Stimulated activated naive B cell treated with anti-CD40 and anti-IgM and Interleukin-4, amounts not matched to agents 10 μg/mL and 1 μg/mL and 100 μg/mL, for 72 hours (primary cell): ENCODE measurements around the gene GRHL1.
"Not testable (repeated sequence)": the region's sequence is repeated elsewhere in the genome, so short reads cannot be mapped to it uniquely, and the experiment has no call there.

Experiments
- ATAC-seq, 2 donors: fragments of 150-1000 bp; cut with Tn5 transposase; replicated peaks; 2 replicates each; pipeline ENCODE4 v1.10.0; 2021; ENCODE audit warnings: moderate library complexity in 1 of 2
- DNase-seq: peaks from one replicate; pipeline ENCODE4 v3.0.0; 2021
- H3K27ac Mint-ChIP-seq: one replicate; pipeline ENCODE4 v1.8.0; 2022; ENCODE audit warnings: mild to moderate bottlenecking, mixed read lengths
- H3K27me3 Mint-ChIP-seq, 2 donors: one replicate each; pipeline ENCODE4 v1.8.0; 2022; ENCODE audit warnings: mixed read lengths in 2 of 2
- H3K36me3 Mint-ChIP-seq, 2 donors: one replicate each; pipeline ENCODE4 v1.8.0; 2022; ENCODE audit warnings: mixed read lengths in 2 of 2, mild to moderate bottlenecking in 1 of 2
- H3K4me1 Mint-ChIP-seq, 2 donors: one replicate each; pipeline ENCODE4 v1.8.0; 2022; ENCODE audit warnings: mixed read lengths in 2 of 2, mild to moderate bottlenecking in 1 of 2
- H3K4me3 Mint-ChIP-seq, 2 donors: one replicate each; pipeline ENCODE4 v1.8.0; 2022; ENCODE audit warnings: mild to moderate bottlenecking in 2 of 2, mixed read lengths in 2 of 2, moderate library complexity in 1 of 2
- H3K9me3 Mint-ChIP-seq, 2 donors: one replicate each; pipeline ENCODE4 v1.8.0; 2022; ENCODE audit warnings: mixed read lengths in 2 of 2, mild to moderate bottlenecking in 1 of 2

GRHL1 gene

DNA sequence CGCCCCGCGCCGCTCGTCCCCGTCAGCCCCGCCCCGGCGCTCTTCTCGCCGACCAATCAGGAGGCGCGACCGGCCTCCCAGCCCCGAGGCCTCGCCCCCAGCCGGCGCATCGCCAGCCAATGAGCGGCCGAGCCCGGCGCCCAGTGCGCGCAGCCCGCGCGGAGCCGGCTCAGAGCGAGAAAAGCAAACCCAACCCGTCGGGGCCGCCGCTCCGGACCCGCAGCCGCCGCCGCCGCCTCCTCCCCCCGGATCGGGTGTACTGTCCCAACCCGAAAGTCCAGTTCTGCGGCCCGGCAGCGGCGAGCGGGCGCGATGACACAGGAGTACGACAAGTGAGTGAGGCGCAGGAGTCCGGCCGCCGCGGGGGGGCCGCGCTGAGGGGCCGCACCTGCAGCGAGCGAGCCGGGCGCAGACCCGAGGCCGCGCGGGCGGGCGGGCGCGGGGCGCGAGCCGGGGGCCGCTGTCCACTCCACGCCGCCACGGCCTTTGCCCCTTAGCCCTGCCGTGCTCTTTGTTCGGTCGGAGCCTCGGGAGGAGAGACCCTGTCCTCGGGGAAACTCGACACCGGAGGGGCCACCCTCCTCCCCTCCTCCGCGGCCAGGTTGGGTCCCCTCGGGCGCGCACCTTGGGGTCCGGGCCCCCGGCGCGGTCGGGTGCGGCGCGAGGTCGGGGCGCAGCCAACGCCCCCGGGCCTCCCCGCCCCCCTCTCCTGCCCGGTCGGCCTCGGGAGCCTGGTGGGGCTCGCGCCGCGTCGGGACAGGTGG lies at the start of gene GRHL1:
Gene GRHL1, plus strand, starts transcription at position 172 of the 764 bp plus-strand sequence. Its CDS starts 141 bp downstream, at position 313.
- Mint-ChIP-seq H3K27me3 (peaks cover 37 to 53% of the 10 kb centered on the region in 2 donors), H3K27ac (peak within 1 kb of the TSS; percentile 83), H3K9me3 (no peaks in the 10 kb centered on the region), H3K36me3 (peaks cover 0 to 2% of the 10 kb centered on the region in 2 donors), H3K4me1 (peaks cover 2 to 17% of the 10 kb centered on the region in 2 donors), H3K4me3 (peak within 1 kb of the TSS; percentile 88 to 90)
- DNase-seq (peak; percentile 85), ATAC-seq (peak; percentile 97)

- Mint-ChIP-seq H3K4me1 (no peaks in the 10 kb centered on the region), H3K36me3 (peaks cover 11 to 21% of the 10 kb centered on the region in 2 donors), H3K27ac (no peak overlapping the region), H3K27me3 (no peaks in the 10 kb centered on the region), H3K4me3 (no peak overlapping the region), H3K9me3 (no peaks in the 10 kb centered on the region)
- no peak for ATAC-seq
- no peak for DNase-seq
These were observed 46.1 kb upstream of the GRHL1 start for GRCh38 chr2:9905413-9905812.

DNA sequence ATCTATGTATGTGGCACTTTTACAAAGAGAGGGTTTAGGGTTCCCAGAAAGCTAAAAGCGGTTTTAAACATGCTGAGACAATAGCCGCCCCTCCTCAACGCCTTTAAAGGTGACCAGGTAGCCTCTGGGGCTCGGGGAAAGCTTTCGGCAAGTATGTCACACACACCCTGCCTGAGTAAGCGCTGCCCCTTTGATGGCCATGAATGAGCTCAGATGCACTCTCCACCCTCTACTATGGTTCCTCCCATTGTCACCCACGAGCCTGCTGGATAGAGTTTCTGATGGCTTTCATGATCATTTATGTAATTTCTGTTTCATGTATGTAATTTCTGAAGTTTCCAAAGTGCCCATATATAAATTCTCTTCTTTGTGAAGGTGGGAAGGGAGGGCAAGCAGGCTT lies 44.1 kb upstream of the GRHL1 start:
- Mint-ChIP-seq H3K4me1 (no peaks in the 10 kb centered on the region), H3K27ac (no peak overlapping the region), H3K4me3 (no peak overlapping the region), H3K36me3 (peaks cover 14 to 30% of the 10 kb centered on the region in 2 donors), H3K9me3 (no peaks in the 10 kb centered on the region), H3K27me3 (no peaks in the 10 kb centered on the region)
- DNase-seq (no peak), ATAC-seq (no peak)

DNA sequence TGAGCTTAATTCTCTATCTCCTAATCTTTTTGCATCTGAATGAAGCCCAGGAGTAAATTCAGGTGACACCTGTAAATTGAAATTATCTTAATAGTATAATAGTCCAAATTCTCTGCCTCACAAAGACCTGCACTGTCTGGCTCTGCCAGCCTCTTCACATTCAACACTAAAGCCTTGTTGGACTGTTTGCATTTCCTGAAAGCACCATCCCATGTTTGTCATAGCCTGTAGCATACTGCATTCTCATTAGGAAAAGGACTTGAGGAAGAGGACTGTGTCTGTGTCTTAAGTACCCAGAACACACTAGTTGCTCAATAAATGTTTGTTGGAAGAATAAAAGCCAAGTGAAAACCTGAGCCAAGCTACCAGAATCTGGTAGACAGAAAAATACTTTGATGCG lies 42.9 kb upstream of the GRHL1 start:
- Mint-ChIP-seq H3K9me3 (no peaks in the 10 kb centered on the region), H3K27ac (no peak overlapping the region), H3K4me3 (no peak overlapping the region), H3K4me1 (no peaks in the 10 kb centered on the region), H3K36me3 (peaks cover 22 to 41% of the 10 kb centered on the region in 2 donors), H3K27me3 (no peaks in the 10 kb centered on the region)
- DNase-seq (no peak), ATAC-seq (no peak)

DNA sequence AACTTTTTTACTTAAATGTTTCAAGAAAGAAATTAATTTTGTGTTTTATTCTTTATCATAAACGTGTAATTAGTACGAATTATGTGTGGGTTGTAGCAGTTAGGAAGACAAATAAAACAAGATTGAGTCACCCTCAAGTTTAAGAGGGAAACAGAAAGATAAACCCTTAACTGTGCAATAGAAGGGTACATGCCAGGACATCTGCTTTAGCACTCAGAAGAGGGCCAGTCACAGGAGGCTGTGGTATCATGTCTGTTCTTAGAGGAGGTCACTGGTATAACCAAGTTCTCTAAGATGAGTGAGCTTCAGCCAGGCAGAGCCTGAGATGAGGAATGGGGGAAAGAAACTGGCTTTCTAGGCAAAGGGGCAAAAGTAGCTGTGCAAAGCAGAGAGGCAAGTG lies 42.4 kb upstream of the GRHL1 start:
- Mint-ChIP-seq H3K36me3 (peaks cover 26 to 44% of the 10 kb centered on the region in 2 donors), H3K27ac (no peak overlapping the region)
- no peak for DNase-seq

GRCh38 chr2:9910699-9911098 lies 40.8 kb upstream of the GRHL1 start:
- Mint-ChIP-seq H3K9me3 (no peaks in the 10 kb centered on the region), H3K4me3 (no peak overlapping the region), H3K27ac (no peak overlapping the region), H3K27me3 (no peaks in the 10 kb centered on the region), H3K36me3 (peaks cover 34 to 51% of the 10 kb centered on the region in 2 donors), H3K4me1 (no peaks in the 10 kb centered on the region)
- DNase-seq (no peak), ATAC-seq (no peak)

More for the DNA sequence above, 42.4 kb upstream of the GRHL1 start:
- Mint-ChIP-seq H3K4me3 (no peak overlapping the region), H3K9me3 (no peaks in the 10 kb centered on the region), H3K27me3 (no peaks in the 10 kb centered on the region), H3K4me1 (no peaks in the 10 kb centered on the region)
- no peak for ATAC-seq

GRCh38 chr2:9912468-9912867 lies 39.0 kb upstream of the GRHL1 start:
- no peak overlapping the region for H3K4me3 Mint-ChIP-seq
- no peak for DNase-seq
- ATAC-seq: no peak
- H3K36me3 Mint-ChIP-seq: peaks cover 33 to 51% of the 10 kb centered on the region in 2 donors
- no peaks in the 10 kb centered on the region for H3K27me3 Mint-ChIP-seq
- no peaks in the 10 kb centered on the region for H3K9me3 Mint-ChIP-seq
- no peak overlapping the region for H3K27ac Mint-ChIP-seq
- H3K4me1 Mint-ChIP-seq: no peaks in the 10 kb centered on the region

DNA sequence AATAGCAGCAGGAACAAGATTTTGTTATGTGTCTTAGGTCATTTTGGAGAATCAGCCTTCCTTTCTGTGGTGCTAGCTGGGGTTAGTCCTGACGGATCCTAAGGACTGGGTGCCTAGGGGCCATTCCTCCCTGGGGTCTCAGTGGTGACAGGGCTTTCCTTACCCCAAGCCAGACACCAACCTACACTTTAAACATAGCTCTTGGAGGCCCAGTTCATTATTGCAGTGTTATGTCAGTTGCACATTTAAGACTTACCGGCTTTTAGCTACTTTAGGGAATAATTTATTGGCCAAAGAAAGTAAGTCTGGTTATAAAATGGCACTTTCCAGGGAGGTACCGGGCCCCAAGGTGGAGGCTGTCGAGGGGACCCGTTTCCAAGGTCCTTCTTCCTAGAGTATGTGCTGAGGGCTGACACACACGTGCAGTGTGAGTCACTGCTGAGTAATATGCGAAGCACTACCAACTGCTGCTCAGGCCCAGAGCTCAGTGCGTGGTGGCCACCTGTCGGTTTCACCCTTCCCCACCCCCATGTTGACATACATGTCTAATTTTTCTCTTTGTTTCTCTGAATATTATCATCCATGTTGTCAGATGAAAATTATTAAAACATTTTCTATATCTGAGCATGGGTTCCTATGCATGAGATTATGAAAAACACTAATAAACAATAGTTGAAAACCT lies 37.0 kb upstream of the GRHL1 start:
- Mint-ChIP-seq H3K36me3 (peaks cover 31 to 42% of the 10 kb centered on the region in 2 donors), H3K27me3 (no peaks in the 10 kb centered on the region), H3K4me3 (no peak overlapping the region), H3K4me1 (no peaks in the 10 kb centered on the region), H3K9me3 (no peaks in the 10 kb centered on the region), H3K27ac (no peak overlapping the region)
- DNase-seq (no peak), ATAC-seq (peak; percentile 46 to 68)

- Mint-ChIP-seq H3K36me3 (peaks cover 29 to 45% of the 10 kb centered on the region in 2 donors), H3K9me3 (no peaks in the 10 kb centered on the region), H3K4me3 (no peak overlapping the region), H3K27me3 (no peaks in the 10 kb centered on the region), H3K4me1 (no peaks in the 10 kb centered on the region), H3K27ac (no peak overlapping the region)
- ATAC-seq: no peak
- DNase-seq: no peak
These were observed 33.2 kb upstream of the GRHL1 start for GRCh38 chr2:9918275-9918674.

DNA sequence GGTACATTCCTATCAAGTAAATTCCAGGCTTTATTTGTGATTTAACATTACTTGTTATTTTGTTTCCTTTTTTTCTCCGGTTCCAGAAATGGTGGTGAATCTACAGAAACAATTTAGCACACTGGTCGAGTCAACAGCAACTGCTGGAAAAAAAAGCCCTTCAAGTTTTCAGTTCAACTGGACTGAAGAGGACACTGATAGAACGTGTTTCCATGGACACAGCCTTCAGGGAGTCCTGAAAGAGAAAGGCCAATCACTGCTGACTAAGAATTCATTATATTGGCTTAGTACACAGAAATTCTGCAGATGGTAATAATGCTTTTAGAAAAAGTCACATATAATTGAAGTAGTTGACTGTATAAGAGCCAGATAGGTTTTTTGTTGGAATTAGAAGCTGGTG lies 32.0 kb upstream of the GRHL1 start:
- DNase-seq: no peak
- Mint-ChIP-seq H3K27me3 (no peaks in the 10 kb centered on the region), H3K4me1 (no peaks in the 10 kb centered on the region), H3K4me3 (no peak overlapping the region), H3K36me3 (peaks cover 23 to 38% of the 10 kb centered on the region in 2 donors), H3K9me3 (no peaks in the 10 kb centered on the region), H3K27ac (no peak overlapping the region)
- no peak for ATAC-seq

GRCh38 chr2:9927020-9927419 lies 24.5 kb upstream of the GRHL1 start:
- not testable (repeated sequence) for H3K27ac Mint-ChIP-seq, H3K27me3 Mint-ChIP-seq, ATAC-seq, DNase-seq, H3K4me1 Mint-ChIP-seq, H3K9me3 Mint-ChIP-seq, H3K4me3 Mint-ChIP-seq
- H3K36me3 Mint-ChIP-seq: peaks cover 52% of the 10 kb centered on the region in 2 donors

- Mint-ChIP-seq H3K27ac (no peak overlapping the region), H3K27me3 (peaks cover 9 to 10% of the 10 kb centered on the region in 2 donors), H3K9me3 (no peaks in the 10 kb centered on the region), H3K36me3 (peaks cover 16 to 20% of the 10 kb centered on the region in 2 donors), H3K4me3 (no peak overlapping the region), H3K4me1 (peaks cover 0 to 2% of the 10 kb centered on the region in 2 donors)
- DNase-seq (no peak), ATAC-seq (no peak)
These were observed 14.2 kb upstream of the GRHL1 start for GRCh38 chr2:9937258-9937657.

- no peak for DNase-seq
- H3K27ac Mint-ChIP-seq: no peak overlapping the region
- peaks cover 10 to 11% of the 10 kb centered on the region in 2 donors for H3K27me3 Mint-ChIP-seq
- H3K4me3 Mint-ChIP-seq: no peak overlapping the region
- peaks cover 0 to 2% of the 10 kb centered on the region in 2 donors for H3K4me1 Mint-ChIP-seq
- H3K9me3 Mint-ChIP-seq: no peaks in the 10 kb centered on the region
- H3K36me3 Mint-ChIP-seq: peaks cover 12 to 16% of the 10 kb centered on the region in 2 donors
- no peak for ATAC-seq
These were observed 13.5 kb upstream of the GRHL1 start for GRCh38 chr2:9937968-9938367.

GRCh38 chr2:9939587-9940485 lies 11.7 kb upstream of the GRHL1 start:
- no peak for DNase-seq
- no peak for ATAC-seq
- H3K9me3 Mint-ChIP-seq: no peaks in the 10 kb centered on the region

More at GRCh38 chr2:9939587-9940485, 11.7 kb upstream of the GRHL1 start:
- Mint-ChIP-seq H3K36me3 (peaks cover 6 to 7% of the 10 kb centered on the region in 2 donors), H3K27me3 (peaks cover 10 to 13% of the 10 kb centered on the region in 2 donors), H3K4me3 (no peak overlapping the region), H3K27ac (no peak overlapping the region), H3K4me1 (peaks cover 0 to 2% of the 10 kb centered on the region in 2 donors)
